Measurements from ENCODE around the gene ESR2.

Gene ESR2

DNA sequence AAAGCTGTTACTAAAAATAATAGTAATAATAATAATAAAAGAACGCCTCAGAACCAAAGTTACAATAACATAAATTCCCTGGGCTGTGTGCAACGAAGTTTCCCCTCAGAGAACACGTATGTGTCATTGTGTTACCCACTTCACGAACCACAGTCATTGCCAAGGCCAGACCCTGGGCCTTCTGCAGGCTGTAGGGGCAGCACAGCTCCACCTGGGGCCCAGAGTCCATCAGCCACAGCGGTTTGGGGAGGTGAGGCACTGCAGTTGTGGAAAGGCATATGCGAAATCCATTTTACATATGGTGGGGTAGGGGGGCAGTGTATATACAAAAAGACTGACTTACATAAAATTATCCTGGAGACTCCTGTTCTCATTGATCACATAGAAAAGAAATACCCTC is 56.1 kb downstream of the ESR2 start:
- Histone ChIP-seq H3K36me3 (ENCODE audit: control insufficient read depth in 2 of 2, insufficient read depth in 2 of 2, low read length in 2 of 2) (no peaks in the 10 kb centered on the region), H3K4me3 (ENCODE audit: low read length in 2 of 2) (no peak overlapping the region), H3K9me3 (ENCODE audit: control insufficient read depth in 2 of 2, low read length in 2 of 2) (no peaks in the 10 kb centered on the region), H3K4me1 (ENCODE audit: control insufficient read depth, insufficient read depth, low read length) (no peaks in the 10 kb centered on the region), H3K27me3 (ENCODE audit: control insufficient read depth in 1 of 2, insufficient read depth in 2 of 2, low read length in 2 of 2) (peaks cover 0 to 3% of the 10 kb centered on the region in 2 donors), H3K9ac (ENCODE audit: low read length in 2 of 2) (no peak overlapping the region), H3K27ac (ENCODE audit: low read length) (no peak overlapping the region)

DNA sequence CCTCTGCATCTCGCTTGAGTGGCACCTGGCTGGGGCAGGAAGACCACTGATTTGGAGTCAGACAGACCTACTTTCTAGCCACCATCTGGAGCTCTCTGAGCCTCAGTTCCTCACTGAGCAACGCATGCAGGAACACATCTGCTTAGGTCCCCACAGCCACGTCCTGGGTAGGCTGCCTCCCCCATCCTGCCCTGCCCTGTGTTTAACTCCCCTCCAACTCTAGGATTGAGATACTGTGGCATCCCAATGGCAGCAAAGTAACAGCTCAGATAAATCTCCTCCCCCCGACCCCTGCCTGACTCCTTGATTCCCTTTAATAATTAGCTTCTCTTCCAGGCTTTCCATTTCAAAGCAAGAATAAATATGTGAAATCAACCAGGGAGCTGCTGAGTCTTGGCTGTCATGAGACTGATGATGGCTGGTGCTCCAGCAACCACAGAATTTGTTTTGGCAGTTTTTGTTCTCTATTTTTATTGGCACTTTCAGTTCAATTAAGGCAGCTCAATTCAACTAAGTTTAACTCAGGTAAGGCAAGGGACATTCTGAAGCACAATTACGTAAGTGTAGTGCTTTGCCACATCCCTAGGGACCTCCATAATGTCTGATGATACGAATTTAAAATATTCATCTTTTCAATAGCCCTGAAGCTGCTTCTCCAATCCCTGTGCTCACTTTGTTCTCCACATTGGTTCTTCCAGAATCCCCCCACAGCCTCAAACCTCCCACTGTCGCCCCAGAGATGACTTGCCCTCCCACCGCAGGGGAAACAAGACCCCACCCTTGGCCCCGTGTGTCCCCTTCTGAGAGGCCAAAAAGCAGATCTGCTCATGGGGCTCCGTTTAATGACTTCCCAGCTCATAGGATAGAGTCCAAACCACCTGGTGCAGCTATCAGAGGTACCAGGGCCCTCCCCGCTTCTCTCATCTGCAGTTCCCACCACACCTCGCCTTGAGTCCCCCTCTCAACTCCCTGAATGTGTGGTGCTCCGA is 58.2 kb downstream of the ESR2 start:
- no peaks in the 10 kb centered on the region for H3K36me3 ChIP-seq (ENCODE audit: control insufficient read depth in 2 of 2, insufficient read depth in 2 of 2, low read length in 2 of 2)
- no peaks in the 10 kb centered on the region for H3K9me3 ChIP-seq (ENCODE audit: control insufficient read depth in 2 of 2, low read length in 2 of 2)
- no peak overlapping the region for H3K4me3 ChIP-seq (ENCODE audit: low read length in 2 of 2)
- no peak overlapping the region for H3K9ac ChIP-seq (ENCODE audit: low read length in 2 of 2)
- H3K27ac ChIP-seq (ENCODE audit: low read length), result no peak overlapping the region
- H3K4me1 ChIP-seq (ENCODE audit: control insufficient read depth, insufficient read depth, low read length), result no peaks in the 10 kb centered on the region
- H3K27me3 ChIP-seq (ENCODE audit: control insufficient read depth in 1 of 2, insufficient read depth in 2 of 2, low read length in 2 of 2), result peaks cover 0 to 3% of the 10 kb centered on the region in 2 donors

DNA sequence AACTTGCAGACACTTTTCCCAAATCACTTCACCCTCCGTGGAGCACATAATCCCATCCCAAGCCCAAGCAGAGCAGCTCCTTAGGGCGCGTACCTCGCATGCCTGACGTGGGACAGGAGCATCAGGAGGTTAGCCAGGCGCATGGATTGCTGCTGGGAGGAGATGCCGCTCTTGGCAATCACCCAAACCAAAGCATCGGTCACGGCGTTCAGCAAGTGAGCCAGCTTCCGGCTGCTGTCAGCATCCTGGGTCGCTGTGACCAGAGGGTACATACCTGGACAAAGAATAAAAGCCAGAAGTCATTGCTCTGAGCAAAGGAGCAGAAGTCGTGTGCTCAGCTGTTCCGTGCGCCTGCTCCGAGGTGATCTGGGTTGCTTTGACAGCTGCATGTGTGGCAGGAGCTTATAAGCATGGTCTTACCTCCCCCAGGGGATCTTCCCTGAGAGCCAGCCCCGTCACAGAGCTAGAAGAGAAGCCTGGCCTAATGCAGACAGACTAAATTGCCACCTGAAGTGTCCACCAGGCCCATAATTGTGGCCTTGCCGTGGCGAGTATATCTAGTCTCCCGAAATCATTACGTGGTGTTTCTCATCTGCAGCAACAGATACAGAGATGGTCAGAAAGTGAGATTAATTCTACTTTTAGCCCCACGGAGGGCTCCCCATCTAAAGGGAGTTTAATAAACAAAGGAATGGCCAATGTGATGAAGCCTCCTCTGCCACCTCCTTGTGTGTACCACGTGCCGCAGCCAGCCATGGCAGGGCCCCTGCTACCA is 59.1 kb downstream of the ESR2 start:
- Histone ChIP-seq H3K9ac (ENCODE audit: low read length in 2 of 2) (no peak overlapping the region), H3K27me3 (ENCODE audit: control insufficient read depth in 1 of 2, insufficient read depth in 2 of 2, low read length in 2 of 2) (peaks cover 0 to 3% of the 10 kb centered on the region in 2 donors), H3K4me1 (ENCODE audit: control insufficient read depth, insufficient read depth, low read length) (no peaks in the 10 kb centered on the region), H3K36me3 (ENCODE audit: control insufficient read depth in 2 of 2, insufficient read depth in 2 of 2, low read length in 2 of 2) (no peaks in the 10 kb centered on the region), H3K9me3 (ENCODE audit: control insufficient read depth in 2 of 2, low read length in 2 of 2) (no peaks in the 10 kb centered on the region), H3K4me3 (ENCODE audit: low read length in 2 of 2) (no peak overlapping the region), H3K27ac (ENCODE audit: low read length) (no peak overlapping the region)

GRCh38 chr14:64233531-64234190 is 60.5 kb downstream of the ESR2 start:
- no peak overlapping the region for H3K4me3 ChIP-seq (ENCODE audit: low read length in 2 of 2)
- H3K9me3 ChIP-seq (ENCODE audit: control insufficient read depth in 2 of 2, low read length in 2 of 2), result no peaks in the 10 kb centered on the region
- peaks cover 0 to 2% of the 10 kb centered on the region in 2 donors for H3K36me3 ChIP-seq (ENCODE audit: control insufficient read depth in 2 of 2, insufficient read depth in 2 of 2, low read length in 2 of 2)
- no peaks in the 10 kb centered on the region for H3K4me1 ChIP-seq (ENCODE audit: control insufficient read depth, insufficient read depth, low read length)
- no peak overlapping the region for H3K9ac ChIP-seq (ENCODE audit: low read length in 2 of 2)
- peaks cover 0 to 3% of the 10 kb centered on the region in 2 donors for H3K27me3 ChIP-seq (ENCODE audit: control insufficient read depth in 1 of 2, insufficient read depth in 2 of 2, low read length in 2 of 2)
- H3K27ac ChIP-seq (ENCODE audit: low read length), result no peak overlapping the region

GRCh38 chr14:64232944-64233343 is 61.2 kb downstream of the ESR2 start:
- Histone ChIP-seq H3K9me3 (ENCODE audit: control insufficient read depth in 2 of 2, low read length in 2 of 2) (no peaks in the 10 kb centered on the region), H3K9ac (ENCODE audit: low read length in 2 of 2) (no peak overlapping the region), H3K36me3 (ENCODE audit: control insufficient read depth in 2 of 2, insufficient read depth in 2 of 2, low read length in 2 of 2) (peaks cover 0 to 2% of the 10 kb centered on the region in 2 donors), H3K27me3 (ENCODE audit: control insufficient read depth in 1 of 2, insufficient read depth in 2 of 2, low read length in 2 of 2) (peaks cover 0 to 3% of the 10 kb centered on the region in 2 donors), H3K27ac (ENCODE audit: low read length) (no peak overlapping the region), H3K4me1 (ENCODE audit: control insufficient read depth, insufficient read depth, low read length) (no peaks in the 10 kb centered on the region), H3K4me3 (ENCODE audit: low read length in 2 of 2) (no peak overlapping the region)

- no peak overlapping the region for H3K9ac ChIP-seq (ENCODE audit: low read length in 2 of 2)
- H3K4me1 ChIP-seq (ENCODE audit: control insufficient read depth, insufficient read depth, low read length), result no peaks in the 10 kb centered on the region
- no peak overlapping the region for H3K27ac ChIP-seq (ENCODE audit: low read length)
- no peak overlapping the region for H3K4me3 ChIP-seq (ENCODE audit: low read length in 2 of 2)
- no peaks in the 10 kb centered on the region for H3K9me3 ChIP-seq (ENCODE audit: control insufficient read depth in 2 of 2, low read length in 2 of 2)
- peaks cover 0 to 3% of the 10 kb centered on the region in 2 donors for H3K27me3 ChIP-seq (ENCODE audit: control insufficient read depth in 1 of 2, insufficient read depth in 2 of 2, low read length in 2 of 2)
- H3K36me3 ChIP-seq (ENCODE audit: control insufficient read depth in 2 of 2, insufficient read depth in 2 of 2, low read length in 2 of 2), result peaks cover 0 to 2% of the 10 kb centered on the region in 2 donors
Observed at GRCh38 chr14:64232095-64232838, 61.9 kb downstream of the ESR2 start.

DNA sequence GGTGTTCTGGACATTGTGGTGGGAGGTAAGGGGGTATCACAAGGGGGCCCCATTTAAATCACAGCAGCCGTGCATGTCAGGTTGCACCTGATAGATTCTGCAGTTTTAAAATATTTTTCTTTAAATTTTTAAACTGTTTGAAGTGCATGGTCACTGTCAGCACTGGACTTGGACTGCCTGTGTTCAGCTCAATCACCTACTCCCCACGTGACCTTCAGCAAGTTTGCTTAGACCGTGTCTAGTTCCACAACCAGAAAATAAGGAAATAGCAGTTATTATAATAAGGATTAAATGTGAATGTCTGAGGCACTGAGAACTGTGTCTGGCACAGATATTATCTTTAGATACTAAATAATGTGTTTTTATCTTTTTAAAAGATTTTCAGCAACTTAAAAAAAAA is 64.7 kb downstream of the ESR2 start:
- no peaks in the 10 kb centered on the region for H3K9me3 ChIP-seq (ENCODE audit: control insufficient read depth in 2 of 2, low read length in 2 of 2)
- no peak overlapping the region for H3K9ac ChIP-seq (ENCODE audit: low read length in 2 of 2)
- no peaks in the 10 kb centered on the region for H3K27me3 ChIP-seq (ENCODE audit: control insufficient read depth in 1 of 2, insufficient read depth in 2 of 2, low read length in 2 of 2)
- H3K36me3 ChIP-seq (ENCODE audit: control insufficient read depth in 2 of 2, insufficient read depth in 2 of 2, low read length in 2 of 2), result peaks cover under 1 to 6% of the 10 kb centered on the region in 2 donors
- H3K27ac ChIP-seq (ENCODE audit: low read length), result no peak overlapping the region
- H3K4me1 ChIP-seq (ENCODE audit: control insufficient read depth, insufficient read depth, low read length), result no peaks in the 10 kb centered on the region
- H3K4me3 ChIP-seq (ENCODE audit: low read length in 2 of 2), result no peak overlapping the region

GRCh38 chr14:64227856-64228255 is 66.3 kb downstream of the ESR2 start:
- H3K27ac ChIP-seq (ENCODE audit: low read length), result no peak overlapping the region
- H3K36me3 ChIP-seq (ENCODE audit: control insufficient read depth in 2 of 2, insufficient read depth in 2 of 2, low read length in 2 of 2), result peaks cover 3 to 8% of the 10 kb centered on the region in 2 donors
- no peak overlapping the region for H3K4me3 ChIP-seq (ENCODE audit: low read length in 2 of 2)
- H3K9ac ChIP-seq (ENCODE audit: low read length in 2 of 2), result no peak overlapping the region
- no peaks in the 10 kb centered on the region for H3K4me1 ChIP-seq (ENCODE audit: control insufficient read depth, insufficient read depth, low read length)
- no peaks in the 10 kb centered on the region for H3K9me3 ChIP-seq (ENCODE audit: control insufficient read depth in 2 of 2, low read length in 2 of 2)
- H3K27me3 ChIP-seq (ENCODE audit: control insufficient read depth in 1 of 2, insufficient read depth in 2 of 2, low read length in 2 of 2), result no peaks in the 10 kb centered on the region

DNA sequence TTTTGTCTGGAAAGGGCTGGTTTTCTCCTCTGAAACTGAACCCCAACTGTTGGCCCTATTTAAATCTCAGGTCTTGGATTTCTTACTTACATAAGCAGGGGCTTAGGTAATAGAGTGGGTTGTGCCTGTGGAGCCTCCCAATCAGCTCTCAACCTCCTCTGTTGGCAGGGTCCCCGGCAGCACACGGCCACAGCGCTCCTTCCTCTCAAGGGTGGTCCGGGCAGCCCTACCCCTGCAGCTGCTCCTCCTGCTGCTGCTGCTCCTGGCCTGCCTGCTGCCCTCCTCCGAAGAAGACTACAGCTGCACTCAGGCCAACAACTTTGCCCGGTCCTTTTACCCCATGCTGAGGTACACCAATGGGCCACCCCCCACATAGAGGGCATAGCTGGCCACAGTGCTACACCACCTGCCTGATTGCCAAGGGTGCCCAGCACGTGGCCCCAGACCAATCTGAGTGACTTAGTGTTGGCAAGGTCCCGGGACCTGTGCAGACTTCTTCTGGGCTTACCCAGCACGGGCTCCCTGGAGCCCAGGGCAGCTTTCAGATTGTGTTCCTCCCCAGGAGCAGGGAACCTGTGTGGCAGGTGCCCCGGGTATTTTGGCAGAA is 68.9 kb downstream of the ESR2 start:
- H3K9ac ChIP-seq (ENCODE audit: low read length in 2 of 2), result no peak overlapping the region
- peaks cover 3 to 10% of the 10 kb centered on the region in 2 donors for H3K36me3 ChIP-seq (ENCODE audit: control insufficient read depth in 2 of 2, insufficient read depth in 2 of 2, low read length in 2 of 2)
- H3K27me3 ChIP-seq (ENCODE audit: control insufficient read depth in 1 of 2, insufficient read depth in 2 of 2, low read length in 2 of 2), result no peaks in the 10 kb centered on the region
- H3K4me1 ChIP-seq (ENCODE audit: control insufficient read depth, insufficient read depth, low read length), result peaks cover under 1% of the 10 kb centered on the region
- no peaks in the 10 kb centered on the region for H3K9me3 ChIP-seq (ENCODE audit: control insufficient read depth in 2 of 2, low read length in 2 of 2)
- no peak overlapping the region for H3K4me3 ChIP-seq (ENCODE audit: low read length in 2 of 2)
- no peak overlapping the region for H3K27ac ChIP-seq (ENCODE audit: low read length)
